GM18909 (cell line): ENCODE measurements around the gene CSNK1G3.

Experiments
- ATAC-seq: cut with Tn5 transposase; IDR thresholded peaks from one replicate; pipeline ENCODE4 v1.9.1; 2021; ENCODE audit warnings: mild to moderate bottlenecking; ENCODE audit not compliant: unreplicated experiment, poor library complexity

The CSNK1G3 gene

DNA sequence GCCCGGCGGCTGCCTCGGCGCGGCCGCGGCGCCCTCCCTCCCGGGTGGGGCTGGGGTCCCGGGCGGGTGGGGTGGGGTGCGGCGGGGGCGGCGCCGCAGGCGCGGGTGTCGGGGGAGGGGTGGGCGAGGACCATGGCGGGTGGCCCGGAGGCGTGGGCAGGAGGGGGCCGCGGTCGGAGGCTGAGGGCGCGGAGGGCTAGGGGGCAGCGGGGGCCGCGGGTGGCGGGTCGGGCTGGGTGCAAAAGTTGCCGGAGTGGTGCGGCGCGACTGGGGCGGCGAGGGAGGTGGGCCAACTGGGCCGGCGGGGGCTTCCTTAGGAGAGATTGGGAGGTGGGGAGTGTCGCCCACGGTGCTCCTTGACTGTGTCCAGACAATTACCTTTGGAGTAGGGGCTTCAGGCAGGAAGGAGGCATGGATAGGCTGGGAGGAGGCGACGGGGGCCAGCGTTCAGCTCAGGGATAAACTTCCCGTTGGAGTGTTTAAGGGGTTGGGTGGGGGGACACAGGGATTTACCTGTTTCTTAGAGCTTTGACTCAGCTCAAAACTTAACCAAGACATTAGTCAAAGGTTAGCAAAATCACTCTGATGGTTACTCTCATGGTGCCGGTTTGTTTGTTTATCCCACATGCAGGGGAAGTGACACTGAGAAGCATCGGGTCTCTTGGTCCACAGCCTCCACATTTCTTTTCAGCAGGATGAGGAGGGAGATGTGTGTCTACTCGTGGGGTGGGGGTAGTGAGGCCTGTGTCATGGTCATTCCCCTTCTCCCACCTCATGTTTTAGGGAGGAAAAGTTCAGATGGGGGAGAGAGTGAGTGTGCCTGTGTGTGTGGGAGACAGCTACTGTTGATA is 859 bp downstream of the CSNK1G3 start:
- ATAC-seq, result peak; percentile 31

DNA sequence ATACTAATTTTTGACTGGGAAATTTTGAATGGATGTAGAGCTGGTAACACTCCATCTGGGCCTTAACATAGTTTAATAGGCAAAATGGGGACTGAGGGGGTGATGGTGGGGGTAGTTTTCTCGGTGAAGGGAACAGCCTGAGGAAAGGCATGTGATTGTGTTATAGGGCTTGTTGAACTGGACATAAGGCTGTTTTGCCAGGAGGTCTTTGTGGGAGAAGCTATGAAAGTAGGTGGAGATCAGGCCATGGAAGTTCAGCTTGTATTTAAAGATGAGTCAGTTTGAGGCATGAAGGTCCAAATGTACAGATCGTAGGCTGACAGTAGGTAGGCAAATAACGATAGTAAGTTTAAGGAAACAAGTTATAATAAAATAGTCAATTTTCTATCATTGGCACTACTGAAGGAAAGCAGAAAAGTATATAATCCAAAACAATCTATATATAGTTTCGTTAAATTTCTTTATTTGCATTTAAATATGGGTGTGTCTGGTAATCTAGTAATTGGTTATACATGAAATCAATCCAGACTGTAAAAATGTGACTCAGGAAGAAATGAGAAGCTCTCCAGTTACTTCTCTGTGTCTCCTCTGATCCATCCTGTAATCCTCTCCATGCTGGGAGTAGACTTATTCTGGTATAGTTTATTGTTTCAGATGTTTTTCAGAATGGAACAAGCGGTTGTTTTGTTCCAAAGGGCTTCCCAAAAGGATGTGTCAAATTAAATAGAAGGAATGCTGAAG is 2.8 kb downstream of the CSNK1G3 start:
- no peak for ATAC-seq

DNA sequence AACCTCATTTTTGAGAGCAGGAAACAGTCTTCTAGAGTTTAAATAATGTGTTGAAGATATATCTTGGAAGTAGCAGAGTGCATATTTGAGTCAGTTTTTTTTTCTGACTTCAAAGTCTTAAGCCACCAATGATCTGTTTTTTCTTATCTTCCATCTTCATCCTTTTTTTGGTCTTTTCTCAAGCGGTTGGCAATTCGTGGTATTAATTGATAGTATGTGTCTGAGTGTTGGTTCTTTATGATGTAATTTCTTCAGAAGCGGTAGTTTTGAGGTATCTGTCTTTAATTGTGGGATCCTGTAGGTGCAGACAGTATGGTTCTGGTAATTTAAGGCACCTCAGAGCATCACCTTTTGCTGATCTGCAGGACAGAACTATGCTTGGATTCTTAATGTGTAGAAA is 3.9 kb downstream of the CSNK1G3 start:
- ATAC-seq, result no peak

DNA sequence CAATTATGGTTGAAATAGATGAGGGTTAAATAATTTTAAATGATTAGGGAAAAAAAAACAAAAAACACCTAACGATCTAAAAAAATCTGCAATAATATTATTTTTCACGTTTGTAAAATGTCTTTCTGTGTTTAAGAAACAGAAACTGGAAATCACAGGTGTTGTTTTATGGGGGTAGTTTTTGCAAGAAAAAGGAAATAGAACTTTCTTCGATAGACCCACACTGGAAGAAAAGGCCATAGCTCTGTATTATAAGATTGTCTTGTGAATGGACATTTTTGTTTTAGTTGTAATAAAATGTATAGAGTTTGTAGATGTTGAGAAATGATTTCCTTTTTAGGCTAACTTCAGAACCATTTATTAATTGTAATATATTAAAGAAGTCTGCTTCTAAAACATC is 5.5 kb downstream of the CSNK1G3 start:
- peak; percentile 32 for ATAC-seq

DNA sequence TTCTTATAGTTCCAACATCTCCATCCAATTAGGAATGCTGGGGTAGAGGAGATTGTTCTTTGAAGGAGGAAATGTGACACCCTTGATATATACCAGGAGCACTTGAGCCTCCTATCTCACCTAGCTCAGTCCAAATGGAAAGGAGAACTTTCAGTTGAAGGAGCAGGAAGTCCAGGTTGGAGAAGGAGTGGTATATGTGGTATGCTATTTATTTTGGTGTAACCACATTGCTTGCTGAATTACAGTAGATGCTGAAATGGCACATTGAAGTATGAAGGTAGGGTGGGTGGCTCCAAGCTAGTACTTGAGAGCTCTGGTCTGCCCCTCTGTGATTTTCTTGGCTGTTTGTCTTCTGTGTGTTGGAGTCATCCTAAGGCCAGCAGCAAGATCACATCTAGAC is 6.1 kb downstream of the CSNK1G3 start:
- peak; percentile 36 for ATAC-seq

DNA sequence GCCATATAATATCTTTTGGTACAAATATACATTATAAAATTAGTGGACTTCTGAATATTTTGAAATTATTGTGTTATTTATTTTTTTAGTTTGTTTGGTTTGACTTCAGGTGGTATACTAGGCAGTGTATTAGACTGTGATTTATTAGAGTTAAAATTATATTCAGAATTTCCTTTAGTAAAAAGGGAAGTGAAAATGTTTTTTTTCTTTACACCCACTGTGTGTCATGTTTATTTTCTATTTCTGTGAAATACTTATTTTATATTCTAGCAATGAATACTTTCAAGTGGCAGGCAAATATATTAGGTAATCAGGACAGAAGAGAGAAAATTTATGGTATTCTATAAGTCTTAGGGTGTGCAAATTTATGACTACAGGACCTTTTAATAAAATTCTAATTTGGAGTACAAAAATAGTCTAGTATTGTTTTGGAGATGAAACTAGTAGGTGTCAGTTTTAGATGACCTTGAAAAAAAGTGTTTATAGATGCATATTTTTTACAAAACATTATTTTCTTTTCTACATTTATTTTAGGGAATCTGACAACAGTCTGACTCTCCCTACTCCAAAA is 8.8 kb downstream of the CSNK1G3 start:
- ATAC-seq, result peak; percentile 63

DNA sequence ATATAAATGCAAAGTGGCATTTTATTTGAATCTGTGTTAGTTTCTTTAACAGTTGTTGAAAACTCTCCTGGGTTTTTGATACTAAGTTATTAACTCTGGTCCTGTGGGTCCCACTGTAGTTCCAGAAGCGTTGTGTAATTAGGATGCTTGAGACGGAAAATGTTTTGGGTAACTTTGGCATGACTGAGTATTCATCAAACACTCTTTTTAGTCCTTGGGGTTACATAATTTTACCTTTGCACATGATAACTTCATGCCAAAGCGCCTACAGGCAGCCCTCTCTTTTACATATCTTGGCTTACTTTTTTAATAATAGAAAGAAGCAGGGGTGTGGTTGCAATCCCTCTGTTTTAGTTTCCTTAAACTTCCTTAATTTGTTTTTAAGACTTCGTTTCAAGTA is 12.2 kb downstream of the CSNK1G3 start:
- ATAC-seq, result no peak

DNA sequence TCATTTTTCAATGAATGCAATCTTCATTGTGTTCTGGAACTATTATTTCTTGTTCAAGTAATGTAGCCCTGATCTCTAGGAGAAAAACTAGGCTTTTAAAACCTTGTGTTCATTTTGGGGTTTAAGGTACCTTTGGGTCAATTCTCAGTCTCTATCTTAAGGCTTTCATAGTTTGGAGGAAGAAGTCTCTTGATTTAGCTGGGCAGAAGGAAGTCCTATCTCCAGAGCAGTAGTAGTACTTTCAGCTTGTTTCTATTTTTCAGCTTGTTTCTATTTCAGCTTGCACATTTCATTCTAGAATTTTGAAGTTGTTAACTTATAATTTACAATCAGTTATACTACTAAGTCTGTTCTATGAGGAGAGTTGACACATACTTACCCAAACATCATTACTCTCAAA is 15.2 kb downstream of the CSNK1G3 start:
- peak; percentile 52 for ATAC-seq

DNA sequence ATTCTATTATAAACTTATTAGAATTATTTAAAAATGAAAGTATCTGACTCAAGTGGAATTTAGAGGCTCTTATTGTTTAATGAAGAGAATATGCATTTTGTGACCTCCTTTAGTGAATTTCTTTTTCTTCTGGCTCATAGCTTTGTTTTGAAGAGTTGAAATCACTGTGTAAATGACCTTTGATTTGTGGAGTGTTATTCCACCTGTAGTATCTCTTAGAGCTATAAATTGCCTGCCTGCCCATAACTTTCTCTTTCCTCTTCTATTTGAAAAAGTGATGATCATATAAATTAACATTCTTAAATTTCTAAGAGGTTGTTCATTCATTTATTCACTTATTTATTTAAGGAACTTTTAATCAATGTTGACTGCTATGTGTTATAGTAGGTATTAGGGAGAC is 16.1 kb downstream of the CSNK1G3 start:
- ATAC-seq, result no peak

DNA sequence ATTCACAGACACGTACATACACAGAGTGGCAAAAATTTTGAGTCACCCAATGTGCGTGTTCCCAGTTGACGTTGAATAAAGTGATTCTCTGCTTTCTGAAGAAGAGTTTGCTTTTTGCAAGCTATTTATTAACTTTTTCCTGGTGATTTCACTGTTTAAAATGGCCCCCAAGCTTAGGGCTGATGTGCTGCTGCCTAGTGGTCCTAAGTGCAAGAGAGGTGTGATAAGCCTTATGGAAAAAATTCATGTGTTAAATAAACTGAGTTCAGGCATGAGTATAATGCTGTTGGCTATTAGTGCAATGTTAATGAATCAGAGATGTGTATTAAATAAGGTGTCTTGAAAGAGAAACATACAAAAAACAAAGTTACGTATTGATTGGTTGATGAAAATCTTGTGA is 16.9 kb downstream of the CSNK1G3 start:
- no peak for ATAC-seq

DNA sequence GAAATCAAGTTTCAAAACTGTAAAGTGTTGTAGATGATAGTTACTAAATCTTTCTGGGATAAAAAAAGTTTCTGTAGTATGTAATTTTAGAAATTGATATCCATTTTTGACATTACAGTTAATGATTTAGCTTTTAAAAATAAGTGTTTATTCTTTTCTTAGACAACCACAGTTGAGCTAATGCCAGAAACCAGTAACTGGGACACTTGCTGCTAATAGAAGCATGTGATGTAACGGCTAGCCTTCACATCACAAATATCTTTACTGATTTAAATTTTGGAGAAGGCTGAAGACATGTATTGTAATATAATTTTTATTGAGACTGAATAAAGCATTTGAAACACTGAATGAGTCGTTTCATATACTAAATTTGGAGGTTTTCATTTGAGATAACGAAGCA is 18.8 kb downstream of the CSNK1G3 start:
- ATAC-seq, result no peak

DNA sequence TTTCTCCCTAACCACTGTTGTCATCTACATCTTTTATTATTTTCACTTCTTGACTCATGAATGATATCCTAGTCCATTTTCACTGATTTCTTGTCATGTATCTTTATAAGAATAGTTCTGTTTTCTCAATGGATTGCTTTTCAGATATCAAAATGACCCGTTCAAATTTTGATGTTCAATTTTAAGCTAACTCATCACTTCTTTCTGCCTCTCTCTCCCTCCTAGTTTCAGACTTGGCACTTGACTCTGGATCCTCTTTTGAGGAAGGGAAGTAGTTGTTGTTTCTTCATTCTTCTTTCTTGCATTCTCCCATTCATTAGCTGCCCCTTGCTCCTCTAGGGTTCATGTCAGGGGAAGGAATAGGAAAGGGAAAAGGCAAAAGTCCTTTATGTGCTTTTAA is 23.7 kb downstream of the CSNK1G3 start:
- ATAC-seq, result no peak

DNA sequence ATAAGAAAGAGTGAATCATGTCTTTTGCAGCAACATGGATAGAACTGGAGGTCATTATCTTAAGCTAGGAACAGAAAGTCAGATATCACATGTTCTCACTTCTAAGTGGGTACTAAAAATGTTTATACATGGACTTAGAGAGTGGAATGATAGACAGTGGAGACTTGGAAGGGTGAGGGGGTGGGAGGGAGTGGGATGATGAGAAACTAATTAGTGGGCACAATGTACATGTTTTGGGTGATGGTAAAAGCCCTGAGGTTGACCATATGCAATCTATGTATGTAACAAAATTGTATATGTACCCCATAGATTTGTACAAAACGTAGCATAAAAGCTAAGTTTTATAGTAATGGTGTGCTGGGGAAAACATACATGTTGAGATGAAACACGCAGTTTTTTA is 25.3 kb downstream of the CSNK1G3 start:
- ATAC-seq, result no peak

DNA sequence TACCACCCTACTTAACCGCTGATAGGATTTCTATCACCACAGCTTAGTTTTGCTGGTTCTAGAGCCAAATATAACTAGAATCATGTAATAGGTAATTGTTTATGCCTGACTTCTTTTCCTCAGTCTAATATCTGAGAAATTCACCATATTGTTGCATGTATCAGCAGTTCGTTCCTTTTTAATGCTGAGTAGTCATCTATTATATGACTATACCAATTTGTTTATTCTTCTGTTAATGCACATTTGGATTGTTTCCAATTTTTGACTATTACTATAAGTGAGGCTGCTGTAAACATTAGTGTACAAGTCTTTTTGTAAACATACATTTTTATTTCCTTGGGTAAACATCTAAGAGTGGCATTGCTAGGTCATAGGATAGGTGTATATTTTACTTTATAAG is 25.9 kb downstream of the CSNK1G3 start:
- ATAC-seq, result no peak

DNA sequence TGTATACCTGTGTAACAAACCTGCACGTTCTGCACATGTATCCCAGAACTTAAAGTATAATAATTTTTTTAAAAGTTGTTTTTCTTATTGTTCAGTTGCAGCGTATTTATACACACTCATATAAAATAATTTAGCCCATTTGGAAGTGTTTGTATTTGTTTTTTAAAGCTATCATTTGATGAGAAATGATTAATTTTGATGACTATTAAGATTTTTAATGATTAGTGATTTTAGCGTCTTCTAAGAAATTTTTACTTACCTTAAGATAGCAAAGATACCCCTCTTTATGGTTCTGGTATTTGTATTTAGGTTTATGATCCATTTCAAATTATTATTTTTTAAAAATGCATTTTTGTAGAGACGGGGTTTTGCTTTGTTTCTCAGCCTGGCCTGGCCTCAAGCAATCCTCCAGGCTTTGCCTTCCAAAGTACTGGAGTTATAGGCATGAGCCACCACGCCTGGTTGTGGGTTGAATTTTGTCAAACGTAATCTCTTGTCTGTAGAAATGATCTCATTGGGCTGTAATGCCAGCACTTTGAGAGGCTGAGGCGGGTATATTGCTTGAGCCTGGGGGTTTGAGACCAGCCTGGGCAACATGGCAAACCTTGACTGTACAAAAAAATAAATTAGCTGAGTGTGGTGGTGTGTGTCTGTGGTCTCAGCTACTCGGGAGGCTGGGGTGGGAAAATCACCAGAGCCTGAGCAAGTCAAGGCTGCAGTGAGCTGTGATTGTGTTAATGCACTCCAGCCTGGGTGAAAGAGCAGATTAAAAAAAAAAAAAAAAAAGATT is 26.9 kb downstream of the CSNK1G3 start:
- ATAC-seq, result no peak

DNA sequence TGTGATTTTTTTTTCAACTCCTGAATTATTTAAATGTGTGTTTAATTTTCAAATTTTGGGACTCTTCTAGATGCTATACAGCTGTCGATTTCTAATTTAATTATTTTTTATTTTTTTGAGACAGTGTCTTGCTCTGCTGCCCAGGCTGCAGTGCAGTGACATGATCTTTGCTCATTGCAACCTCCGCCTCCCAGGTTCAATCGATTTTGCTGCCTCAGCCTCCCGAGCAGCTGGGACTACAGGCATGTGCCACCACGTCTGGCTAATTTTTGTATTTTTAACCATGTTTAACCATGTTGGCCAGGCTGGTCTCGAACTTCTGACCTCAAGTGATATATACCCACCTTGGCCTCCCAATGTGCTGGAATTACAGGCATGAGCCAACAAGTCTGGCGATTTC is 28.6 kb downstream of the CSNK1G3 start:
- no peak for ATAC-seq

DNA sequence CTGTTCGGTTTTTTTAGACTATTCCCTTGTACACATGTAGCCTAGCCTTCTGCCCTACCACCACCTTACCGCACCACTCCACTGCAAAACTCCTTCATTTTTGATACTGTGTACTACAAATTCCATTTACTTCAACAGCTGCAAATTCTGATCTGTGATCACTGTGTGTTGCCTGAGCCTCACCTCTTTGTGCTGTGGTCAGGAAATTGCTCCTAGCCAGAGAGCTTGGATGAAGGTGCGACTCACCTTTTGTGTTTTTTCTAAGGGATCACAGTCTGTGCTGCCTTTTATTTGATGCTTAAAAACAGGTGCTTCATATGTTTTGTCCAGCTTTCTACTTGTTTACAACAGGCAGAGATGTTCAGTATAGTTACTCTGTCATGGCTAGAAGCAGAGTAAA is 31.5 kb downstream of the CSNK1G3 start:
- ATAC-seq, result no peak

DNA sequence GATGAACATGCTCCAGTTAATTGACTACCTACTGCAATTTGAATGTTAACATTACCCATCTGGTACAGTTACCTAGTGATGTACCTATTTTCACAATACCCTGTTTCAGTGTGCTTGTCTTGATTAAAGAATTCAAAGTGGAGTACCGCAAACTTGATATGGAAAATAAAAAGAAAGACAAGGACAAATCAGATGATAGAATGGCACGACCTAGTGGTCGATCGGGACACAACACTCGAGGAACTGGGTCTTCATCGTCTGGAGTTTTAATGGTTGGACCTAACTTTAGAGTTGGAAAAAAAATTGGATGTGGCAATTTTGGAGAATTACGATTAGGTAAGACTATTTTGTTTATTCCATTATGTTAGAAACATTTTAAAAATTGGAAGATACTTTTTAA is 33.5 kb downstream of the CSNK1G3 start:
- no peak for ATAC-seq

DNA sequence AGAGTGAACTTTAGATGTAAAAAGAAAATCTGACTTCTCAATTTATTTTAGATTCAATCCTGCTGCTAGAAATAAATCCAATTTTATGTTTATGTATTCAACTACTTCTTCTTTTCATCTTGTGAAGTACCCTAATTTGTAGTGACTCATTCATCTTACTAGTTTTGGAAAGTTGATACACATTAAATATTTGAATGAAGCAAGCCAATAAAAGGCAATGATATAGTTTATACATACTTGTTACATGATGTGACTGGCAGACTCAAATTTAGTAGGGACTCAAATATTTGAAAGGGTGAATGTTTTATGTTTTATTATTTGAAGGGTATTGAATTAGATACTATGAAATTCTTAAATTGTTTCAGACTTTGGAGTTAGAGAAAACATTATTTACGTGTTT is 34.7 kb downstream of the CSNK1G3 start:
- no peak for ATAC-seq

DNA sequence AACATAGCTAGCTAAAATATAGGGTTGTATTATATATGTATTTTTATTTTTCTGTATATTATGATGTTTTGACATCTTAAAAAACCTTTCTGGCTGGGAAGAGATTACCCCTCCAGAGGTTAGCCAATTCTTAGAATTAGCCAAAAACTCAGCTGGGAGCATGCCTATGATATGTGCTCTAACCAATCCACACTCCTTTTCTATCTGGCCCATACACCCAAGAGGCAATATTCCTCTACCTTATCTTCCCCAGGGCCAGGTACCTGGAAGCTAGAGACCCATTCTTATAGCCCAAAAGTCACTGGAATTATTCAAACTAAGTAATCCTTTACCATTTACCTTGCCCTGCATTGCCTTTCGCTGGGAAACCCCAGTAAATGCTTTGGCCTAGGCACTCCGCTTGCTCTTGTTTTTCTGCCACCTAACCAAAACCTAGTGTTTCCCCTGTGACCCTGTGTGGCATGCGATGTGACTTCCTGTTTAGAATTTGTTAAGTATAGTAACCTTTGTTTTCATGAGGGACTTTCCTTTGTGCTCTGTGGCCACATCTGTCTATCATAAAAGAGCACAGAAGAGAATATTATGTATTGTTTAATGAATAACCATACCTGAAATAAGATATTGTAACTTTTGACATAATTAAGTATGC is 37.4 kb downstream of the CSNK1G3 start:
- ATAC-seq, result peak; percentile 99
